Colonic mucosa (tissue), 4 donors: Measurements from ENCODE around the gene SYTL3. TPM values are rescaled to one million over a fixed set of nuclear protein-coding genes. Genes with fewer than 3 reads are reported as not detected.

Experiments used
- DNase-seq: peaks from one replicate; pipeline ENCODE4 v3.0.0-alpha.2; 2020
- H3K27ac ChIP-seq: fragments of 200-600 bp; one replicate; pipeline ENCODE4 v1.8.0; 2021
- H3K27me3 ChIP-seq: fragments of 200-600 bp; one replicate; pipeline ENCODE4 v1.8.0; 2021
- H3K36me3 ChIP-seq: fragments of 200-600 bp; one replicate; pipeline ENCODE4 v1.8.0; 2021
- H3K4me1 ChIP-seq: fragments of 200-600 bp; one replicate; pipeline ENCODE4 v1.8.0; 2021; ENCODE audit warnings: mild to moderate bottlenecking
- H3K4me3 ChIP-seq: fragments of 200-600 bp; one replicate; pipeline ENCODE4 v1.8.0; 2021
- H3K9ac ChIP-seq, 2 donors: one replicate each; pipeline ENCODE4 v1.7.0; 2013; ENCODE audit warnings: control low read depth in 2 of 2, low read depth in 2 of 2, low read length in 2 of 2
- H3K9me3 ChIP-seq: fragments of 200-600 bp; one replicate; pipeline ENCODE4 v1.8.0; 2021
- CTCF ChIP-seq: fragments of 200-600 bp; IDR thresholded peaks from one replicate; pipeline ENCODE4 v1.8.0; 2022; ENCODE audit warnings: antibody characterized with exemption, mild to moderate bottlenecking
- intact Hi-C: fragments of 100-400 bp; cut with DNase I; formaldehyde crosslinking; loops from one replicate; pipeline ENCODE4 v1.14.1; 2022
- total RNA-seq, 2 donors: library from RNA; stranded (reverse); fragmentation: NEBNext Ultra II Directional in 1 of 2; extraction: Animal tissue kit (Norgen Biotek cat#: 25700) in 1 of 2; gene quantifications; one replicate each; pipeline ENCODE4 v1.2.1, GENCODE V29; 2021
- donor health status: healthy.
- donor health status: DM: no; HTN: no; CAD: no.
- donor health status: DM: no; HTN: no; CAD: no.

The SYTL3 gene
- total RNA-seq, 2 donors from 2014 or later: 1.1 to 3.1 TPM

GRCh38 chr6:158634695-158635426 lies 15.0 kb upstream of the SYTL3 start:
- intact Hi-C loops: no loop called here
- Histone ChIP-seq H3K27ac (no peak overlapping the region), H3K4me1 (peaks cover 8% of the 10 kb centered on the region), H3K27me3 (no peaks in the 10 kb centered on the region), H3K9me3 (no peaks in the 10 kb centered on the region), H3K9ac (no peak overlapping the region), H3K36me3 (no peaks in the 10 kb centered on the region), H3K4me3 (no peak overlapping the region)
- DNase-seq: no peak
- no peak for TF ChIP-seq CTCF

- no peak overlapping the region for H3K9ac ChIP-seq
- no peaks in the 10 kb centered on the region for H3K9me3 ChIP-seq
- no peak overlapping the region for H3K27ac ChIP-seq
- DNase-seq: peak; percentile 12
- H3K4me3 ChIP-seq: no peak overlapping the region
- H3K36me3 ChIP-seq: no peaks in the 10 kb centered on the region
- no peaks in the 10 kb centered on the region for H3K27me3 ChIP-seq
- TF ChIP-seq CTCF: no peak
- H3K4me1 ChIP-seq: peaks cover 3% of the 10 kb centered on the region
- intact Hi-C loops: no loop called here
Measured at GRCh38 chr6:158635427-158636073, 14.3 kb upstream of the SYTL3 start.

- no peak overlapping the region for H3K4me3 ChIP-seq
- no peaks in the 10 kb centered on the region for H3K9me3 ChIP-seq
- TF ChIP-seq CTCF: no peak
- H3K27me3 ChIP-seq: no peaks in the 10 kb centered on the region
- intact Hi-C loops: no loop called here
- DNase-seq: no peak
- H3K9ac ChIP-seq: no peak overlapping the region
- no peaks in the 10 kb centered on the region for H3K4me1 ChIP-seq
- H3K36me3 ChIP-seq: no peaks in the 10 kb centered on the region
- H3K27ac ChIP-seq: no peak overlapping the region
Measured at GRCh38 chr6:158636778-158637177, 13.1 kb upstream of the SYTL3 start.

GRCh38 chr6:158638324-158638854 lies 11.5 kb upstream of the SYTL3 start:
- no peak overlapping the region for H3K9ac ChIP-seq
- H3K27ac ChIP-seq: no peak overlapping the region
- no peaks in the 10 kb centered on the region for H3K9me3 ChIP-seq
- no peak for TF ChIP-seq CTCF
- no peaks in the 10 kb centered on the region for H3K27me3 ChIP-seq
- no peaks in the 10 kb centered on the region for H3K36me3 ChIP-seq
- H3K4me1 ChIP-seq: peaks cover 8% of the 10 kb centered on the region
- intact Hi-C loops: no loop called here
- DNase-seq: no peak
- H3K4me3 ChIP-seq: no peak overlapping the region

GRCh38 chr6:158639056-158639455 lies 10.8 kb upstream of the SYTL3 start:
- no peak overlapping the region for H3K9ac ChIP-seq
- H3K36me3 ChIP-seq: no peaks in the 10 kb centered on the region
- no peak for TF ChIP-seq CTCF
- no peak overlapping the region for H3K4me3 ChIP-seq
- DNase-seq: no peak
- no peak overlapping the region for H3K27ac ChIP-seq
- peaks cover 11% of the 10 kb centered on the region for H3K4me1 ChIP-seq
- intact Hi-C loops: no loop called here
- no peaks in the 10 kb centered on the region for H3K9me3 ChIP-seq
- no peaks in the 10 kb centered on the region for H3K27me3 ChIP-seq
